HepG2 (cell line): ENCODE data around the gene CNR1. TPM values are rescaled to one million over a fixed set of nuclear protein-coding genes. Genes with fewer than 3 reads are reported as not detected.

Experiments
- ATAC-seq: fragments of 200-7000 bp; cut with Tn5 transposase; 3 replicates; pipeline ENCODE4 v1.9.1; 2020; ENCODE audit warnings: mild to moderate bottlenecking, moderate library complexity
- BruUV-seq: library from RNA; stranded (reverse); fragments of 400-500 nt; replicated peaks from 2 replicates; lab custom pipeline; 2021; lab: Mats Ljungman, UMichigan
- CTCF ChIA-PET: fragments of 300-600 bp; formaldehyde crosslinking; extraction: SDS; loops from one replicate; lab custom pipeline; 2021; ENCODE audit warnings: low total read pairs, inconsistent platforms, low intra/inter-chr PET ratio; lab: Yijun Ruan, JAX
- POLR2A ChIA-PET: fragments of 350-600 bp; sonication (Branson Sonifier 250); formaldehyde crosslinking; loops from one replicate; lab custom pipeline; 2020; ENCODE audit warnings: antibody characterized with exemption, inconsistent platforms; lab: Yijun Ruan, JAX
- DNase-seq: peaks from one replicate; pipeline ENCODE4 v3.0.0-alpha.2; 2015; ENCODE audit warnings: low spot score
- FAIRE-seq: peaks from 3 replicates; lab custom pipeline; 2011; peaks lifted over from hg19 to GRCh38; lab: Jason Lieb, UNC
- H2AFZ ChIP-seq: one replicate; pipeline ENCODE4 v1.6.1; 2011; ENCODE audit warnings: low read length, inconsistent platforms
- H3K27ac ChIP-seq: fragments of 300-600 bp; 3 replicates; pipeline ENCODE4 v1.8.0; 2011; ENCODE audit warnings: mixed run types, mild to moderate bottlenecking, mixed read lengths, low read length, inconsistent platforms; ENCODE audit not compliant: insufficient read depth; ENCODE audit errors: extremely low read length
- H3K27me3 ChIP-seq, 2 experiments: fragments of 200-600 bp in 1 of 2; 2 replicates in 1 of 2; 3 replicates in 1 of 2; pipeline versions ENCODE4 v1.6.0 to v1.8.0; 2011; ENCODE audit warnings: low read length in 2 of 2, mild to moderate bottlenecking in 2 of 2, moderate library complexity in 2 of 2, inconsistent platforms in 1 of 2; ENCODE audit not compliant: insufficient read depth in 2 of 2, control insufficient read depth in 1 of 2
- H3K36me3 ChIP-seq, 2 experiments: fragments of 200-600 bp in 1 of 2; replicated peaks in 1 of 2; 2 replicates in 1 of 2; 3 replicates in 1 of 2; pipeline versions ENCODE4 v1.5.1 to v1.8.0; 2011; ENCODE audit warnings: low read length in 2 of 2, inconsistent platforms in 1 of 2; ENCODE audit not compliant: insufficient read depth in 2 of 2, control insufficient read depth in 1 of 2
- H3K4me1 ChIP-seq: 2 replicates; pipeline ENCODE4 v1.5.1; 2012; ENCODE audit warnings: low read length, inconsistent platforms; ENCODE audit not compliant: insufficient read depth
- H3K4me2 ChIP-seq: 2 replicates; pipeline ENCODE4 v1.6.0; 2011; ENCODE audit warnings: low read depth, low read length, inconsistent platforms
- H3K4me3 ChIP-seq, 3 experiments: fragments of 200-600 bp in 1 of 3; sonication (generic), shearing (Covaris generic) in 1 of 3; replicated peaks in 1 of 3; 2 replicates each; pipeline ENCODE4 v1.5.1; 2011 to 2016; ENCODE audit warnings: low read length in 3 of 3, inconsistent platforms in 2 of 3, low read depth in 2 of 3, mild to moderate bottlenecking in 2 of 3, control low read depth in 1 of 3, mixed read lengths in 1 of 3; ENCODE audit not compliant: insufficient read depth in 1 of 3
- H3K79me2 ChIP-seq: one replicate; pipeline ENCODE4 v1.6.1; 2011; ENCODE audit warnings: low read length, inconsistent platforms; ENCODE audit not compliant: insufficient read depth
- H3K9ac ChIP-seq: 2 replicates; pipeline ENCODE4 v1.6.0; 2011; ENCODE audit warnings: mild to moderate bottlenecking, low read depth, low read length, inconsistent platforms; ENCODE audit not compliant: insufficient read depth
- H3K9me3 ChIP-seq: 2 replicates; pipeline ENCODE4 v1.5.1; 2012; ENCODE audit warnings: mild to moderate bottlenecking, low read length
- H4K20me1 ChIP-seq: 2 replicates; pipeline ENCODE4 v1.6.0; 2011; ENCODE audit warnings: inconsistent platforms, mild to moderate bottlenecking, low read length, moderate library complexity; ENCODE audit not compliant: insufficient read depth
- ARHGAP35 ChIP-seq: sonication (generic); formaldehyde crosslinking; IDR thresholded peaks from 2 replicates; pipeline ENCODE4 v1.9.0; 2022; ENCODE audit warnings: mild to moderate bottlenecking, inconsistent platforms, moderate library complexity, missing genetic modification reagents, borderline replicate concordance
- CBX2 ChIP-seq, 2 experiments: fragments of 200-600 bp in 1 of 2; sonication (generic); formaldehyde crosslinking in 1 of 2; IDR thresholded peaks; 2 replicates each; pipeline versions ENCODE4 v1.7.0 to v1.8.1; 2018 to 2022; ENCODE audit warnings: low read depth in 2 of 2, low read length in 1 of 2, mild to moderate bottlenecking in 1 of 2, missing genetic modification reagents in 1 of 2
- CHD4 ChIP-seq: fragments of 200-600 bp; sonication (generic); IDR thresholded peaks from 2 replicates; pipeline ENCODE4 v1.7.0; 2017; ENCODE audit warnings: mild to moderate bottlenecking, low read length, borderline replicate concordance
- DDIT3 ChIP-seq: sonication (generic); formaldehyde crosslinking; IDR thresholded peaks from 2 replicates; pipeline ENCODE4 v1.4.0; 2020; ENCODE audit warnings: mild to moderate bottlenecking, missing genetic modification reagents
- E2F1 ChIP-seq: sonication (generic); formaldehyde crosslinking; IDR thresholded peaks from 2 replicates; pipeline ENCODE4 v1.5.0; 2020; ENCODE audit warnings: missing genetic modification reagents
- FOSL2 ChIP-seq: sonication (generic); formaldehyde crosslinking; IDR thresholded peaks from 2 replicates; pipeline ENCODE4 v1.4.0; 2020; ENCODE audit warnings: missing genetic modification reagents
- NR2F1 ChIP-seq, 2 experiments: fragments of 450-650 bp in 1 of 2; formaldehyde crosslinking in 1 of 2; IDR thresholded peaks; 2 replicates each; pipeline versions ENCODE4 v1.5.0 to v1.6.1; 2016 to 2020; ENCODE audit warnings: mild to moderate bottlenecking in 1 of 2, missing compliant biosample characterization in 1 of 2, missing genetic modification reagents in 1 of 2, moderate library complexity in 1 of 2
- NR2F6 ChIP-seq, 2 experiments: IDR thresholded peaks; 2 replicates each; pipeline ENCODE4 v1.6.1; 2016; ENCODE audit warnings: antibody characterized with exemption in 1 of 2, mild to moderate bottlenecking in 1 of 2
- PATZ1 ChIP-seq: sonication (generic); formaldehyde crosslinking; IDR thresholded peaks from 2 replicates; pipeline ENCODE4 v1.4.0; 2020; ENCODE audit warnings: missing genetic modification reagents
- RAD51 ChIP-seq: fragments of 450-650 bp; IDR thresholded peaks from 2 replicates; pipeline ENCODE4 v1.6.1; 2016; ENCODE audit warnings: borderline replicate concordance
- RFX5 ChIP-seq: IDR thresholded peaks from 2 replicates; pipeline ENCODE4 v1.6.1; 2011; ENCODE audit warnings: low read depth, low read length, improper control_type of control experiment
- SALL2 ChIP-seq: sonication (generic); formaldehyde crosslinking; IDR thresholded peaks from 2 replicates; pipeline ENCODE4 v1.8.1; 2023; ENCODE audit warnings: mild to moderate bottlenecking, missing genetic modification reagents, inconsistent platforms
- SIN3B ChIP-seq: fragments of 150-350 bp; IDR thresholded peaks from 2 replicates; pipeline ENCODE4 v1.6.1; 2014; ENCODE audit warnings: low read length
- STAT6 ChIP-seq: sonication (generic); formaldehyde crosslinking; IDR thresholded peaks from 2 replicates; pipeline ENCODE4 v1.4.0; 2020; ENCODE audit warnings: missing genetic modification reagents, mild to moderate bottlenecking, borderline replicate concordance
- ZNF644 ChIP-seq: IDR thresholded peaks from 2 replicates; pipeline ENCODE4 v1.6.1; 2016; ENCODE audit warnings: low read depth
- ZNF776 ChIP-seq: sonication (generic); formaldehyde crosslinking; IDR thresholded peaks from 2 replicates; pipeline ENCODE4 v1.4.0; 2020; ENCODE audit warnings: mild to moderate bottlenecking, missing genetic modification reagents
- WGBS: methylation state at CpG from one replicate; pipeline ENCODE4 v1.1.6; 2017; ENCODE audit warnings: low lambda C conversion rate; 5-methylcytosine and 5-hydroxymethylcytosine counted together
- in situ Hi-C: cut with HindIII; loops from 2 replicates; pipeline ENCODE4 v1.10.0; 2017; ENCODE audit warnings: low pct_unique_long_range_greater_than_20kb; ENCODE audit not compliant: extremely low pct_ligation_motif_present
- intact Hi-C: fragments of 100-400 bp; cut with micrococcal nuclease; formaldehyde crosslinking; loops from one replicate; pipeline ENCODE4 v1.10.0; 2022; ENCODE audit not compliant: unreplicated experiment
- polyA plus RNA-seq, 8 experiments: library from polyadenylated mRNA; depleted of rRNA in 3 of 8; stranded (reverse) in 7 of 8; unstranded in 1 of 8; fragments of >200 nt; fragmentation: Illumina TruSeq in 4 of 8; extraction: Trizol in 4 of 8; gene quantifications; 2 replicates each; pipeline versions ENCODE4 v1.2.1 to v1.2.3, GENCODE V29; 2011 to 2016; ENCODE audit warnings: low read depth in 4 of 8, missing spikeins in 1 of 8, mixed read lengths in 1 of 8; ENCODE audit not compliant: insufficient read depth in 1 of 8
- total RNA-seq, 5 experiments: library from RNA; depleted of rRNA; stranded (reverse); fragments of >200 nt; fragmentation: Illumina TruSeq; extraction: Trizol; gene quantifications; 2 replicates each; pipeline ENCODE4 v1.2.3, GENCODE V29; 2016; ENCODE audit warnings: low read depth in 1 of 5

CNR1 gene
- total and polyA plus RNA-seq, 2 of the 13 experiments (the other 11 are each of a cell fraction or from before 2014, with no cell fraction given), result not detected

- Histone ChIP-seq H3K4me1 (peaks cover 12% of the 10 kb centered on the region), H3K27ac (no peak overlapping the region), H3K4me3 (no peak overlapping the region), H3K9me3 (no peaks in the 10 kb centered on the region), H3K4me2 (no peak overlapping the region), H3K27me3 (peaks cover 2 to 9% of the 10 kb centered on the region in 2 experiments; a peak in 3 of 5 replicates), H2AFZ (no peak overlapping the region), H3K36me3 (no peaks in the 10 kb centered on the region), H4K20me1 (no peaks in the 10 kb centered on the region), H3K79me2 (no peaks in the 10 kb centered on the region), H3K9ac (no peak overlapping the region)
- BruUV-seq, result no TSS peak
- FAIRE-seq, result no peak
- intact Hi-C loops, result no loop called here
- WGBS, result 18% methylated on average over 3 of the region's 3 CpGs
- DNase-seq, result peak; percentile 44
- no peak; the same call in 2 of the 3 replicates for ATAC-seq
- ChIA-PET CTCF (no interaction called here), POLR2A (no interaction called here)
- in situ Hi-C loops, result no loop called here
- TF ChIP-seq SIN3B (no peak), FOSL2 (CRISPR knock-in tag) (peak; percentile 84), E2F1 (CRISPR knock-in tag) (no peak), DDIT3 (CRISPR knock-in tag) (no peak), ARHGAP35 (CRISPR knock-in tag) (no peak), CHD4 (no peak), CBX2 (IDR thresholded peaks at IDR 0.05; ENCODE audit: low read depth, low read length) (no peak), CBX2 (CRISPR knock-in tag; IDR thresholded peaks at IDR 0.05; ENCODE audit: low read depth) (no peak), STAT6 (CRISPR knock-in tag) (no peak), PATZ1 (CRISPR knock-in tag) (no peak), RFX5 (no peak), NR2F6 (IDR thresholded peaks at IDR 0.05) (peak; percentile 36; the same call in 1 of the 2 replicates), NR2F6 (CRISPR knock-in tag; IDR thresholded peaks at IDR 0.05) (no peak), ZNF644 (0 out of 2 replicates have a peak, but pooled peaks have one; percentile 23), ZNF776 (CRISPR knock-in tag) (no peak), NR2F1 (CRISPR knock-in tag; IDR thresholded peaks at IDR 0.05) (0 out of 4 replicates have a peak, but pooled peaks of 1 of the 2 experiments have one; percentile 22), RAD51 (no peak), SALL2 (no peak)
These were observed 11.9 kb upstream of the CNR1 start for GRCh38 chr6:88177961-88178464.
